IPS-18a (cell line): ENCODE measurements around the gene THOC3.
"Not testable (repeated sequence)": the region's sequence is repeated elsewhere in the genome, so short reads cannot be mapped to it uniquely, and the experiment has no call there.

Experiments
- H3K27ac ChIP-seq: one replicate; pipeline ENCODE4 v1.5.1; 2013; ENCODE audit warnings: low read length
- H3K27me3 ChIP-seq: one replicate; pipeline ENCODE4 v1.6.1; 2013; ENCODE audit warnings: mild to moderate bottlenecking, low read length; ENCODE audit not compliant: control insufficient read depth, insufficient read depth
- H3K36me3 ChIP-seq: one replicate; pipeline ENCODE4 v1.6.1; 2013; ENCODE audit warnings: low read depth, low read length; ENCODE audit not compliant: control insufficient read depth
- H3K4me1 ChIP-seq: one replicate; pipeline ENCODE4 v1.6.1; 2013; ENCODE audit warnings: low read depth, low read length; ENCODE audit not compliant: control insufficient read depth
- H3K4me3 ChIP-seq: one replicate; pipeline ENCODE4 v1.5.1; 2013; ENCODE audit warnings: low read length
- H3K9ac ChIP-seq: one replicate; pipeline ENCODE4 v1.6.1; 2013; ENCODE audit warnings: mild to moderate bottlenecking, low read length, moderate library complexity
- H3K9me3 ChIP-seq: one replicate; pipeline ENCODE4 v1.6.1; 2013; ENCODE audit warnings: low read depth, low read length; ENCODE audit not compliant: control insufficient read depth

Gene THOC3

GRCh38 chr5:175928752-175929151 lies 39.4 kb downstream of the THOC3 start:
- not testable (repeated sequence) for H3K27ac ChIP-seq, H3K27me3 ChIP-seq, H3K9me3 ChIP-seq, H3K36me3 ChIP-seq, H3K4me3 ChIP-seq, H3K4me1 ChIP-seq, H3K9ac ChIP-seq

- H3K9me3 ChIP-seq, H3K36me3 ChIP-seq, H3K27me3 ChIP-seq, H3K4me1 ChIP-seq, H3K4me3 ChIP-seq, H3K9ac ChIP-seq, H3K27ac ChIP-seq: not testable (repeated sequence)
Measured at GRCh38 chr5:175925106-175925505, 43.0 kb downstream of the THOC3 start.

- Histone ChIP-seq H3K9me3 (no peaks in the 10 kb centered on the region), H3K27me3 (no peaks in the 10 kb centered on the region), H3K36me3 (no peaks in the 10 kb centered on the region), H3K9ac (no peak overlapping the region), H3K4me3 (no peak overlapping the region), H3K27ac (no peak overlapping the region), H3K4me1 (no peaks in the 10 kb centered on the region)
Measured at GRCh38 chr5:175922192-175922885, 45.8 kb downstream of the THOC3 start.

- no peak overlapping the region for H3K9ac ChIP-seq
- H3K27ac ChIP-seq: no peak overlapping the region
- H3K36me3 ChIP-seq: no peaks in the 10 kb centered on the region
Measured at GRCh38 chr5:175921061-175921730, 46.9 kb downstream of the THOC3 start.

GRCh38 chr5:175920231-175920811 lies 47.8 kb downstream of the THOC3 start:
- no peak overlapping the region for H3K9ac ChIP-seq

More at GRCh38 chr5:175921061-175921730, 46.9 kb downstream of the THOC3 start:
- H3K4me1 ChIP-seq: no peaks in the 10 kb centered on the region
- no peaks in the 10 kb centered on the region for H3K9me3 ChIP-seq
- no peaks in the 10 kb centered on the region for H3K27me3 ChIP-seq
- no peak overlapping the region for H3K4me3 ChIP-seq

GRCh38 chr5:175915066-175916037 lies 52.8 kb downstream of the THOC3 start:
- not testable (repeated sequence) for H3K9ac ChIP-seq, H3K27me3 ChIP-seq, H3K36me3 ChIP-seq, H3K4me3 ChIP-seq, H3K27ac ChIP-seq, H3K9me3 ChIP-seq, H3K4me1 ChIP-seq

More at GRCh38 chr5:175920231-175920811, 47.8 kb downstream of the THOC3 start:
- H3K9me3 ChIP-seq: no peaks in the 10 kb centered on the region
- H3K4me1 ChIP-seq: no peaks in the 10 kb centered on the region
- H3K27me3 ChIP-seq: no peaks in the 10 kb centered on the region
- H3K27ac ChIP-seq: no peak overlapping the region
- H3K4me3 ChIP-seq: no peak overlapping the region
- no peaks in the 10 kb centered on the region for H3K36me3 ChIP-seq

GRCh38 chr5:175913835-175914672 lies 54.1 kb downstream of the THOC3 start:
- not testable (repeated sequence) for H3K9ac ChIP-seq, H3K27ac ChIP-seq, H3K4me3 ChIP-seq, H3K27me3 ChIP-seq, H3K9me3 ChIP-seq, H3K4me1 ChIP-seq, H3K36me3 ChIP-seq

GRCh38 chr5:175910072-175910471 lies 58.0 kb downstream of the THOC3 start:
- not testable (repeated sequence) for H3K4me3 ChIP-seq, H3K9me3 ChIP-seq, H3K9ac ChIP-seq

More at GRCh38 chr5:175910072-175910471, 58.0 kb downstream of the THOC3 start:
- not testable (repeated sequence) for H3K27me3 ChIP-seq, H3K4me1 ChIP-seq, H3K27ac ChIP-seq, H3K36me3 ChIP-seq
